ENCODE measurements around the gene KDM2A. TPM values are rescaled to one million over a fixed set of nuclear protein-coding genes. Genes with fewer than 3 reads are reported as not detected.
A peak's percentile ranks its signal among the peaks of the same experiment; 100 is the strongest.

The KDM2A gene
- total and polyA plus RNA-seq, 2 of the 13 experiments (the other 11 are each of a cell fraction or from before 2014, with no cell fraction given), result 31.3 to 31.4 TPM

- ChIA-PET POLR2A (interaction anchor here (0.6 to 3.8 kb wide), 10 partner anchors 8 to 98 kb away, joined by 3 to 66 read pairs (median 6); partner anchors contain the start of genes ANKRD13D, CLCF1, POLD4 and PPP1CA), CTCF (ENCODE audit: low intra/inter-chr PET ratio, low total read pairs) (interaction anchor here (1.1 kb wide), 1 partner anchor 14 kb away, joined by 3 read pairs; the partner anchor contains the start of gene ANKRD13D)
- FAIRE-seq (no peak), ATAC-seq (peak; percentile 86), DNase-seq (ENCODE audit: low spot score) (peak; percentile 56)
- Histone ChIP-seq H4K20me1 (ENCODE audit: insufficient read depth, low read length) (no peaks in the 10 kb centered on the region), H3K9me3 (ENCODE audit: low read length) (no peaks in the 10 kb centered on the region), H3K79me2 (ENCODE audit: insufficient read depth, low read length) (peaks cover 5% of the 10 kb centered on the region), H3K9ac (ENCODE audit: insufficient read depth, low read depth, low read length) (peak within 1 kb of the TSS; percentile 87), H3K27me3 (ENCODE audit: control insufficient read depth in 1 of 2, insufficient read depth in 2 of 2, low read length in 2 of 2) (no peaks in the 10 kb centered on the region), H3K4me2 (ENCODE audit: low read depth, low read length) (peak within 1 kb of the TSS; percentile 82), H2AFZ (ENCODE audit: low read length) (no peak within 1 kb of the TSS), H3K4me3 (replicated peaks in 1 of 3; ENCODE audit: insufficient read depth in 1 of 3, low read depth in 2 of 3, low read length in 3 of 3) (peak within 1 kb of the TSS; percentile 89 to 98 (median 90)), H3K27ac (ENCODE audit: extremely low read length, insufficient read depth, low read length) (peak within 1 kb of the TSS; percentile 61), H3K4me1 (ENCODE audit: insufficient read depth, low read length) (peaks cover 20% of the 10 kb centered on the region), H3K36me3 (replicated peaks in 1 of 2; ENCODE audit: control insufficient read depth in 1 of 2, insufficient read depth in 2 of 2, low read length in 2 of 2) (peaks cover 9 to 28% of the 10 kb centered on the region in 2 experiments; a peak in 4 of 5 replicates)
- intact Hi-C loops (cut with micrococcal nuclease; ENCODE audit: unreplicated experiment), result loop anchor here (5.0 kb wide), 1 partner anchor 41 kb away; no protein-coding TSS in a partner anchor
- BruUV-seq (replicated peaks), result no TSS peak
- in situ Hi-C loops (cut with HindIII; ENCODE audit: extremely low pct_ligation_motif_present, low pct_unique_long_range_greater_than_20kb), result no loop called here
- WGBS (ENCODE audit: low lambda C conversion rate), result 8% methylated on average over 5 of the region's 65 CpGs
- no peak for TF ChIP-seq SRF (IDR thresholded peaks at IDR 0.05; ENCODE audit: low read depth, low read length)
- TF ChIP-seq ZNF605 (CRISPR knock-in tag; IDR thresholded peaks at IDR 0.05), result 0 out of 2 replicates have a peak, but pooled peaks have one; percentile 7
- TF ChIP-seq ZNF570 (CRISPR knock-in tag; IDR thresholded peaks at IDR 0.05; ENCODE audit: borderline replicate concordance), result no peak
- TF ChIP-seq ZNF850 (CRISPR knock-in tag; conservative IDR thresholded peaks at IDR 0.05), result no peak
- no peak for TF ChIP-seq FOXA3 (CRISPR knock-in tag; IDR thresholded peaks at IDR 0.05)
- peak; percentile 5 for TF ChIP-seq ZNF883 (CRISPR knock-in tag; IDR thresholded peaks at IDR 0.05; ENCODE audit: not compliant biosample characterization)
- peak; percentile 29 for TF ChIP-seq YY1 (IDR thresholded peaks at IDR 0.05; ENCODE audit: insufficient read depth, insufficient replicate concordance, low read depth, low read length)
- peak; percentile 34 for TF ChIP-seq MED1 (CRISPR knock-in tag; IDR thresholded peaks at IDR 0.05)
- TF ChIP-seq AKAP8 (CRISPR knock-in tag; IDR thresholded peaks at IDR 0.05), result peak; percentile 64
- TF ChIP-seq ZNF143 (CRISPR knock-in tag; IDR thresholded peaks at IDR 0.05), result no peak
- 0 out of 2 replicates have a peak, but pooled peaks have one; percentile 49 for TF ChIP-seq ZNF235 (CRISPR knock-in tag; IDR thresholded peaks at IDR 0.05; ENCODE audit: borderline replicate concordance)
- TF ChIP-seq MTERF4 (CRISPR knock-in tag; IDR thresholded peaks at IDR 0.05), result peak; percentile 30; the same call in 1 of the 2 replicates
- TF ChIP-seq ZNF687 (CRISPR knock-in tag; IDR thresholded peaks at IDR 0.05), result peak; percentile 64
- TF ChIP-seq E2F5 (CRISPR knock-in tag; conservative IDR thresholded peaks at IDR 0.05), result no peak
- no peak for TF ChIP-seq CSRNP1 (CRISPR knock-in tag; IDR thresholded peaks at IDR 0.05)
- no peak for TF ChIP-seq MTF2 (CRISPR knock-in tag; IDR thresholded peaks at IDR 0.05; ENCODE audit: borderline replicate concordance)
These were observed 184.2 kb downstream of the KDM2A start, which contains the start of gene SSH3 for GRCh38 chr11:67303132-67303834. TSS of gene SSH3 (plus strand) at chr11:67303530. CDS start at chr11:67303626, 96 bp downstream.
